NT2/D1 (cell line): ENCODE results near the gene UAP1.

Source experiments
- SUZ12 ChIP-seq: IDR thresholded peaks from 2 replicates; pipeline ENCODE4 v1.6.1; 2011; ENCODE audit not compliant: insufficient read length, insufficient read depth; ENCODE audit errors: extremely low read depth
- YY1 ChIP-seq: IDR thresholded peaks from 2 replicates; pipeline ENCODE4 v1.6.1; 2011; ENCODE audit not compliant: insufficient read length, insufficient read depth

DNA sequence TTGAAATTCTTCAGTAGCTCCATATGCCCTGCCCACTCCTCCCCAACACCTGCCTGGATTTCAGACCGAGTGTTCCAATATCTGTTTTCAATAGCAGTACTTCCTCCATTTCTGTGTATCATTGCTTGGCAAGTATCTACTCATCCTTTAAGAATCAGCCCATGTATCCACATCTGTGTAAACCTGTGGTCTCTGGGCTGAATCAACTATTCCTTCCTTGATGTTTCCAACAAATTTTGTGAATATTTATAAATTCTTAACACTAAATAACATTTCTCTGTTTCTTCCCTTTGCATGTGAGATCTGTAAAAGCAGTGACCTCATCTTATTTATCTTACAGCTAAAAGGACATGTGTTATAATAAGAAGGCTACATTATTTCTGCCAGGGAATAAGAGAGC lies 26.0 kb upstream of the UAP1 start:
- TF ChIP-seq YY1 (no peak), SUZ12 (no peak)
